A549 (cell line): ENCODE measurements around the gene SERPING1. TPM values are rescaled to one million over a fixed set of nuclear protein-coding genes. Genes with fewer than 3 reads are reported as not detected.

Experiments used
- ATAC-seq, 2 experiments: fragments of 200-7000 bp in 1 of 2; fragments of >200 bp in 1 of 2; cut with Nextera tagmentation in 1 of 2; cut with Tn5 transposase in 1 of 2; 3 replicates each; pipeline versions ENCODE4 v1.8.0 to v1.9.1; 2018 to 2020; ENCODE audit warnings: mild to moderate bottlenecking in 1 of 2, moderate library complexity in 1 of 2
- CTCF ChIA-PET: fragments of 300-600 bp; sonication (Branson Sonifier 250); formaldehyde crosslinking; extraction: SDS; loops from one replicate; lab custom pipeline; 2021; ENCODE audit warnings: antibody characterized with exemption, inconsistent platforms; lab: Yijun Ruan, JAX
- POLR2A ChIA-PET: fragments of 350-600 bp; formaldehyde crosslinking; extraction: SDS; loops from one replicate; lab custom pipeline; 2021; ENCODE audit warnings: antibody characterized with exemption, inconsistent platforms; lab: Yijun Ruan, JAX
- DNase-seq, 2 experiments: peaks; one replicate each; pipeline versions ENCODE4 v3.0.0 to v3.0.0-alpha.2; 2011 to 2016; ENCODE audit warnings: low read depth in 1 of 2, low spot score in 1 of 2
- FAIRE-seq: peaks from 2 replicates; lab custom pipeline; 2011; peaks lifted over from hg19 to GRCh38; lab: Jason Lieb, UNC
- H3K27ac ChIP-seq, 2 experiments: fragments of >200 bp; sonication (Bioruptor Twin); formaldehyde crosslinking; 3 replicates each; pipeline ENCODE4 v1.5.1; 2016 to 2017
- H3K4me1 ChIP-seq: fragments of >200 bp; sonication (Bioruptor Twin); formaldehyde crosslinking; 3 replicates; pipeline ENCODE4 v1.6.1; 2016
- H3K4me2 ChIP-seq: fragments of >200 bp; sonication (Bioruptor Twin); formaldehyde crosslinking; 3 replicates; pipeline ENCODE4 v1.6.1; 2016
- H3K4me3 ChIP-seq: fragments of >200 bp; sonication (Bioruptor Twin); formaldehyde crosslinking; 3 replicates; pipeline ENCODE4 v1.5.1; 2016
- H3K9me3 ChIP-seq: fragments of >200 bp; sonication (Bioruptor Twin); formaldehyde crosslinking; 3 replicates; pipeline ENCODE4 v1.6.1; 2016
- BHLHE40 ChIP-seq: IDR thresholded peaks from 2 replicates; pipeline ENCODE4 v1.6.1; 2012; ENCODE audit warnings: low read depth, low read length, inconsistent platforms
- CBX8 ChIP-seq: fragments of 200-600 bp; sonication (generic); IDR thresholded peaks from 2 replicates; pipeline ENCODE4 v1.6.1; 2016
- CEBPB ChIP-seq, 2 experiments: fragments of >200 bp in 1 of 2; sonication (Bioruptor Twin) in 1 of 2; formaldehyde crosslinking in 1 of 2; IDR thresholded peaks; 2 replicates each; pipeline ENCODE4 v1.6.1; 2012 to 2016
- CHD2 ChIP-seq: fragments of 150-350 bp; IDR thresholded peaks from 2 replicates; pipeline ENCODE4 v1.6.1; 2014; ENCODE audit warnings: low read length; ENCODE audit not compliant: partially characterized antibody
- EHF ChIP-seq: fragments of 250-450 bp; sonication (Bioruptor Pico); IDR thresholded peaks from 2 replicates; pipeline ENCODE4 v1.5.0; 2020; ENCODE audit warnings: mild to moderate bottlenecking
- EP300 ChIP-seq, 2 experiments: fragments of >200 bp; sonication (Bioruptor Twin); formaldehyde crosslinking; IDR thresholded peaks; 2 replicates in 1 of 2; 3 replicates in 1 of 2; pipeline ENCODE4 v1.6.1; 2016 to 2017
- ESRRA ChIP-seq: fragments of 150-350 bp; IDR thresholded peaks from 2 replicates; pipeline ENCODE4 v1.6.1; 2014; ENCODE audit warnings: mild to moderate bottlenecking, low read length, borderline replicate concordance
- FOSB ChIP-seq: fragments of 250-450 bp; sonication (Bioruptor Pico); IDR thresholded peaks from 2 replicates; pipeline ENCODE4 v1.5.0; 2020; ENCODE audit warnings: mild to moderate bottlenecking, moderate library complexity
- FOSL2 ChIP-seq, 2 experiments: fragments of 450-650 bp in 1 of 2; fragments of >200 bp in 1 of 2; sonication (Bioruptor Twin) in 1 of 2; formaldehyde crosslinking; IDR thresholded peaks; 2 replicates each; pipeline versions ENCODE4 v1.5.0 to v1.6.1; 2016 to 2020; ENCODE audit warnings: mild to moderate bottlenecking in 1 of 2, moderate library complexity in 1 of 2
- FOXS1 ChIP-seq: fragments of 250-450 bp; sonication (Bioruptor Pico); IDR thresholded peaks from 2 replicates; pipeline ENCODE4 v1.5.0; 2020; ENCODE audit warnings: mild to moderate bottlenecking, moderate library complexity
- GATA3 ChIP-seq: IDR thresholded peaks from 2 replicates; pipeline ENCODE4 v1.6.1; 2012; ENCODE audit warnings: borderline replicate concordance
- HDAC2 ChIP-seq: fragments of 200-600 bp; sonication (generic); IDR thresholded peaks from 2 replicates; pipeline ENCODE4 v1.6.1; 2016
- HEYL ChIP-seq: fragments of 250-450 bp; sonication (Bioruptor Pico); IDR thresholded peaks from 2 replicates; pipeline ENCODE4 v1.8.0; 2021; ENCODE audit warnings: mild to moderate bottlenecking, moderate library complexity
- HOXB5 ChIP-seq: fragments of 250-450 bp; sonication (Bioruptor Pico); IDR thresholded peaks from 2 replicates; pipeline ENCODE4 v1.5.0; 2020; ENCODE audit warnings: mild to moderate bottlenecking, moderate library complexity
- JUN ChIP-seq, 2 experiments: fragments of >200 bp; sonication (Bioruptor Twin); formaldehyde crosslinking; IDR thresholded peaks; 2 replicates in 1 of 2; 3 replicates in 1 of 2; pipeline ENCODE4 v1.6.1; 2016 to 2017
- JUNB ChIP-seq: fragments of >200 bp; sonication (Bioruptor Twin); formaldehyde crosslinking; IDR thresholded peaks from 2 replicates; pipeline ENCODE4 v1.6.1; 2016
- KDM1A ChIP-seq: fragments of 200-600 bp; sonication (generic); IDR thresholded peaks from 2 replicates; pipeline ENCODE4 v1.6.1; 2016; ENCODE audit warnings: low read depth, mild to moderate bottlenecking
- KDM5A ChIP-seq: fragments of 200-600 bp; sonication (generic); IDR thresholded peaks from 2 replicates; pipeline ENCODE4 v1.6.1; 2016; ENCODE audit warnings: antibody characterized with exemption, mild to moderate bottlenecking
- MYC ChIP-seq: IDR thresholded peaks from 2 replicates; pipeline ENCODE4 v1.6.1; 2012; ENCODE audit warnings: mild to moderate bottlenecking, inconsistent platforms, low read length, improper control_type of control experiment, borderline replicate concordance
- NPAS2 ChIP-seq: fragments of 250-450 bp; sonication (Bioruptor Pico); IDR thresholded peaks from 2 replicates; pipeline ENCODE4 v1.8.0; 2022; ENCODE audit warnings: mild to moderate bottlenecking, moderate library complexity, borderline replicate concordance
- NR3C1 ChIP-seq: fragments of >200 bp; sonication (Bioruptor Twin); formaldehyde crosslinking; IDR thresholded peaks from 3 replicates; pipeline ENCODE4 v1.6.1; 2017
- POLR2A ChIP-seq: IDR thresholded peaks from 2 replicates; pipeline ENCODE4 v1.6.1; 2012; ENCODE audit warnings: mild to moderate bottlenecking, low read length
- POLR2AphosphoS2 ChIP-seq: conservative IDR thresholded peaks from 2 replicates; pipeline ENCODE4 v1.6.1; 2012; ENCODE audit warnings: low read length, improper control_type of control experiment, inconsistent platforms
- RARB ChIP-seq: fragments of 250-450 bp; sonication (Bioruptor Pico); IDR thresholded peaks from 2 replicates; pipeline ENCODE4 v1.8.0; 2021; ENCODE audit warnings: mild to moderate bottlenecking, moderate library complexity
- RCOR1 ChIP-seq: fragments of 150-350 bp; IDR thresholded peaks from 2 replicates; pipeline ENCODE4 v1.6.1; 2014; ENCODE audit warnings: antibody characterized with exemption, low read length, low read depth
- RNF2 ChIP-seq: fragments of 200-600 bp; sonication (generic); IDR thresholded peaks from 2 replicates; pipeline ENCODE4 v1.6.1; 2016; ENCODE audit warnings: low read depth, mild to moderate bottlenecking, antibody characterized with exemption, moderate library complexity, borderline replicate concordance
- ZSCAN20 ChIP-seq: fragments of 250-450 bp; sonication (Bioruptor Pico); IDR thresholded peaks from 2 replicates; pipeline ENCODE4 v1.8.0; 2022; ENCODE audit warnings: mild to moderate bottlenecking, moderate library complexity
- WGBS: methylation state at CpG from one replicate; pipeline ENCODE4 v1.1.6; 2017; ENCODE audit errors: missing lambda C conversion rate; 5-methylcytosine and 5-hydroxymethylcytosine counted together
- polyA plus RNA-seq, 4 experiments: library from polyadenylated mRNA; depleted of rRNA in 3 of 4; stranded (reverse); fragments of >200 nt; fragmentation: RNase III in 1 of 4; extraction: RNeasy Plus Mini Kit Qiagen cat#74134 plus additional on column Dnase treatment in 1 of 4; gene quantifications; 2 replicates in 3 of 4; 3 replicates in 1 of 4; pipeline ENCODE4 v1.2.3, GENCODE V29; 2011 to 2017
- TF ChIP-seq, protein P1 (sequence below): IDR thresholded peaks from 2 replicates; pipeline ENCODE4 v1.6.1; 2012
- TF ChIP-seq, protein P2 (sequence below): IDR thresholded peaks from 2 replicates; pipeline ENCODE4 v1.6.1; 2012
- TF ChIP-seq, protein P3 (sequence below): fragments of >200 bp; sonication (Bioruptor Twin); formaldehyde crosslinking; IDR thresholded peaks from 2 replicates; pipeline ENCODE4 v1.6.1; 2016
- TF ChIP-seq, protein P4 (sequence below): fragments of >200 bp; sonication (Bioruptor Twin); formaldehyde crosslinking; IDR thresholded peaks from 3 replicates; pipeline ENCODE4 v1.6.1; 2016
- TF ChIP-seq, protein P5 (sequence below): IDR thresholded peaks from 2 replicates; pipeline ENCODE4 v1.6.1; 2012; ENCODE audit warnings: low read depth, borderline replicate concordance
- TF ChIP-seq, protein P6 (sequence below): fragments of 450-650 bp; IDR thresholded peaks from 2 replicates; pipeline ENCODE4 v1.6.1; 2014; ENCODE audit warnings: antibody characterized with exemption
- TF ChIP-seq, protein P7 (sequence below): fragments of 250-450 bp; sonication (Bioruptor Pico); IDR thresholded peaks from 2 replicates; pipeline ENCODE4 v1.5.0; 2020; ENCODE audit warnings: low read depth, mild to moderate bottlenecking, moderate library complexity

Gene SERPING1
- polyA plus RNA-seq, 2 of the 4 experiments (the other 2 are of a cell fraction): 0.59 to 0.63 TPM

DNA sequence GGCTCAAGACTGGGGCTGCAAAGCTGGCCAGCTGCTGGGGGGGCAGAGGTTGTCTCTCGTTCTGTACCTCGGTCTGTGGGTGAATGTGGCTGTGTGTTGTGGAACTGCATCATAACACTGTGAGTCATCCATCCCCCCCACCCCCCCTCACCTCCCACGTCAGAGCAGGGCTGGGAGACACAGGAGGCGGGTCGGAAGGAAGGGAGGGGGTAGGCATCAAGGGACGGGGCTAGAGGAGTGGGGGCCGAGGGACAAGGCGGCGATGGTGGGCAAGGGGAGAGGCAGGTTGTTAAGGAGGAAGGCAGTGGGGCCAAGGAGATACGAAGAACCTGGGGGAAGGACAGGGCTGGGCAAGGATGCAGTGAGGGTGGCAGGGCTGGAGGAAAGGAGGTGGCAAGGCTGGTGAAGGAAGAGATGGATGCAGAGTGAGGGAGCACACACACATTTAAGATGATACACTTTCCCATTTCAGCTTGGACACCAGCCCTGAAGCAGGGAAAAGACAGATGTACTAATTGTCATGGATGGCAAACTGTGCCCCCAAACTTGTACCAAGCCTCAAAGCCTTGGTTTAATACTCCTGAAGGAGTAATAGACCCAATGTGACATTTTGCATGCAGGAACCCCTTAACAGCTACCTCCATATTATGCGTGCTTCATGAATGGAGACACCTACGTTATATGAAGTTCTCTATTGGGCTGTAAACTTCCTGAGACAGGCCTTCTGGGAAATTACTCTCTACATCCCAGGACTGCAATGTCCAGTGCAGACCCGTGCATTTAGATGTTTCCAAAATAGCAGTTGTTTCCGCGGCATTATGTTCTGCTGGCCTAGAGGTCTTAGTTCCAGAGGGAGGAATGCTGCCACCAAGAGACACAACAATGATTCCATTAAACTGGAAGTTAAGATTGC, 52.6 kb downstream of the SERPING1 start, which contains the start of gene YPEL4:
TSS of gene YPEL4 (minus strand) at position 87 of the 913 bp plus-strand sequence. CDS start 2,805 bp downstream, outside the sequence.
- POLR2A ChIA-PET: interaction anchor here (0.6 kb wide), 1 partner anchor 62 kb away, joined by 5 read pairs; the partner anchor contains the start of gene TMX2
- Histone ChIP-seq H3K9me3 (no peaks in the 10 kb centered on the region), H3K4me2 (peak within 1 kb of the TSS; percentile 84), H3K4me1 (peaks cover 22% of the 10 kb centered on the region), H3K4me3 (peak within 1 kb of the TSS; percentile 35), H3K27ac (peak within 1 kb of the TSS in 1 of 2 experiments; percentile 71; a peak in 3 of 6 replicates)
- DNase-seq (peak; percentile 57 to 79), ATAC-seq (peak; percentile 61 to 88), FAIRE-seq (no peak)
- CTCF ChIA-PET: interaction anchor here (0.5 to 11.7 kb wide), 5 partner anchors 8 to 305 kb away, joined by 3 to 318 read pairs (median 4); partner anchors contain the start of gene UBE2L6
- WGBS: 32% methylated on average over 12 of the region's 15 CpGs
- TF ChIP-seq FOSL2 (IDR thresholded peaks at IDR 0.05): peak; percentile 58; the same call in 1 of the 2 replicates
- no peak for TF ChIP-seq FOSL2 (CRISPR knock-in tag; IDR thresholded peaks at IDR 0.05)
- no peak for TF ChIP-seq KDM5A
- TF ChIP-seq, protein P1, sequence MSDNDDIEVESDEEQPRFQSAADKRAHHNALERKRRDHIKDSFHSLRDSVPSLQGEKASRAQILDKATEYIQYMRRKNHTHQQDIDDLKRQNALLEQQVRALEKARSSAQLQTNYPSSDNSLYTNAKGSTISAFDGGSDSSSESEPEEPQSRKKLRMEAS: no peak
- no peak for TF ChIP-seq RCOR1
- TF ChIP-seq HOXB5: no peak
- TF ChIP-seq, protein P2, sequence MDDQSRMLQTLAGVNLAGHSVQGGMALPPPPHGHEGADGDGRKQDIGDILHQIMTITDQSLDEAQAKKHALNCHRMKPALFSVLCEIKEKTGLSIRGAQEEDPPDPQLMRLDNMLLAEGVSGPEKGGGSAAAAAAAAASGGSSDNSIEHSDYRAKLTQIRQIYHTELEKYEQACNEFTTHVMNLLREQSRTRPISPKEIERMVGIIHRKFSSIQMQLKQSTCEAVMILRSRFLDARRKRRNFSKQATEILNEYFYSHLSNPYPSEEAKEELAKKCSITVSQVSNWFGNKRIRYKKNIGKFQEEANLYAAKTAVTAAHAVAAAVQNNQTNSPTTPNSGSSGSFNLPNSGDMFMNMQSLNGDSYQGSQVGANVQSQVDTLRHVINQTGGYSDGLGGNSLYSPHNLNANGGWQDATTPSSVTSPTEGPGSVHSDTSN: no peak
- TF ChIP-seq HEYL: no peak
- TF ChIP-seq, protein P3, sequence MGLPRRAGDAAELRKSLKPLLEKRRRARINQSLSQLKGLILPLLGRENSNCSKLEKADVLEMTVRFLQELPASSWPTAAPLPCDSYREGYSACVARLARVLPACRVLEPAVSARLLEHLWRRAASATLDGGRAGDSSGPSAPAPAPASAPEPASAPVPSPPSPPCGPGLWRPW: no peak
- no peak for TF ChIP-seq ZSCAN20
- no peak for TF ChIP-seq RARB
- no peak for TF ChIP-seq CBX8
- TF ChIP-seq FOXS1: no peak
- no peak for TF ChIP-seq CEBPB (IDR thresholded peaks at IDR 0.05)
- 0 out of 2 replicates have a peak, but pooled peaks have one; percentile 12 for TF ChIP-seq POLR2A
- TF ChIP-seq, protein P4, sequence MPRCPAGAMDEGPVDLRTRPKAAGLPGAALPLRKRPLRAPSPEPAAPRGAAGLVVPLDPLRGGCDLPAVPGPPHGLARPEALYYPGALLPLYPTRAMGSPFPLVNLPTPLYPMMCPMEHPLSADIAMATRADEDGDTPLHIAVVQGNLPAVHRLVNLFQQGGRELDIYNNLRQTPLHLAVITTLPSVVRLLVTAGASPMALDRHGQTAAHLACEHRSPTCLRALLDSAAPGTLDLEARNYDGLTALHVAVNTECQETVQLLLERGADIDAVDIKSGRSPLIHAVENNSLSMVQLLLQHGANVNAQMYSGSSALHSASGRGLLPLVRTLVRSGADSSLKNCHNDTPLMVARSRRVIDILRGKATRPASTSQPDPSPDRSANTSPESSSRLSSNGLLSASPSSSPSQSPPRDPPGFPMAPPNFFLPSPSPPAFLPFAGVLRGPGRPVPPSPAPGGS: no peak
- no peak for TF ChIP-seq EP300 (IDR thresholded peaks at IDR 0.05)
- TF ChIP-seq NPAS2 (CRISPR knock-in tag): no peak
- TF ChIP-seq, protein P5, sequence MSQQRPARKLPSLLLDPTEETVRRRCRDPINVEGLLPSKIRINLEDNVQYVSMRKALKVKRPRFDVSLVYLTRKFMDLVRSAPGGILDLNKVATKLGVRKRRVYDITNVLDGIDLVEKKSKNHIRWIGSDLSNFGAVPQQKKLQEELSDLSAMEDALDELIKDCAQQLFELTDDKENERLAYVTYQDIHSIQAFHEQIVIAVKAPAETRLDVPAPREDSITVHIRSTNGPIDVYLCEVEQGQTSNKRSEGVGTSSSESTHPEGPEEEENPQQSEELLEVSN: no peak
- TF ChIP-seq CHD2: no peak
- TF ChIP-seq, protein P6, sequence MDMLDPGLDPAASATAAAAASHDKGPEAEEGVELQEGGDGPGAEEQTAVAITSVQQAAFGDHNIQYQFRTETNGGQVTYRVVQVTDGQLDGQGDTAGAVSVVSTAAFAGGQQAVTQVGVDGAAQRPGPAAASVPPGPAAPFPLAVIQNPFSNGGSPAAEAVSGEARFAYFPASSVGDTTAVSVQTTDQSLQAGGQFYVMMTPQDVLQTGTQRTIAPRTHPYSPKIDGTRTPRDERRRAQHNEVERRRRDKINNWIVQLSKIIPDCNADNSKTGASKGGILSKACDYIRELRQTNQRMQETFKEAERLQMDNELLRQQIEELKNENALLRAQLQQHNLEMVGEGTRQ: no peak
- TF ChIP-seq BHLHE40: no peak
- no peak for TF ChIP-seq KDM1A
- no peak for TF ChIP-seq FOSB (CRISPR knock-in tag)
- TF ChIP-seq, protein P7, sequence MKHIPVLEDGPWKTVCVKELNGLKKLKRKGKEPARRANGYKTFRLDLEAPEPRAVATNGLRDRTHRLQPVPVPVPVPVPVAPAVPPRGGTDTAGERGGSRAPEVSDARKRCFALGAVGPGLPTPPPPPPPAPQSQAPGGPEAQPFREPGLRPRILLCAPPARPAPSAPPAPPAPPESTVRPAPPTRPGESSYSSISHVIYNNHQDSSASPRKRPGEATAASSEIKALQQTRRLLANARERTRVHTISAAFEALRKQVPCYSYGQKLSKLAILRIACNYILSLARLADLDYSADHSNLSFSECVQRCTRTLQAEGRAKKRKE (CRISPR knock-in tag): no peak
- TF ChIP-seq RNF2: no peak
- TF ChIP-seq GATA3: 0 out of 2 replicates have a peak, but pooled peaks have one; percentile 1
- no peak for TF ChIP-seq EHF (CRISPR knock-in tag)
- peak; percentile 58; the same call in 1 of the 2 replicates for TF ChIP-seq POLR2AphosphoS2
- TF ChIP-seq JUN (IDR thresholded peaks at IDR 0.05): peak in 1 of 2 experiments; percentile 27; a peak in 1 of 5 replicates
- TF ChIP-seq HDAC2: no peak
- no peak for TF ChIP-seq ESRRA
- no peak; the same call in 1 of the 2 replicates for TF ChIP-seq JUNB
- no peak for TF ChIP-seq MYC
- no peak for TF ChIP-seq NR3C1
